ENCODE results near the gene LPP. TPM values are rescaled to one million over a fixed set of nuclear protein-coding genes. Genes with fewer than 3 reads are reported as not detected.
"Not testable (repeated sequence)": the region's sequence is repeated elsewhere in the genome, so short reads cannot be mapped to it uniquely, and the experiment has no call there.

LPP gene
- total RNA-seq, 1 donor from 2014 or later: 132 TPM

DNA sequence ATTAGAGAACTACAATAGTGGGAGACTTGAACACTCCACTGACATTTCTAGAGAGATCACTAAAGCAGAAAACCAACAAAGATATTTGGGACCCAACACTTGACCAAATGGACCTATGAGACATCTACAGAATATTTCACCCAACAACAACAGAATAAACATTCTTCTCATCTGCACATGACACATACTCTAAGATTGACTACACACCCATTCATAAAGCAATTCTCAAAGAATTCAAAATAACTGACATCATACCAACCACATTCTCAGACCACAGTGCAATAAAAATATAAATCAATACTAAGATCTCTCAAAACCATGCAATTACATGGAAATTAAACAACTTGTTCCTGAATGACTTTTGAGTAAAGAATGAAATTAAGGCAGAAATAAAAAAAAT is 473.7 kb downstream of the LPP start:
- peaks cover 4% of the 10 kb centered on the region for H3K4me1 Mint-ChIP-seq
- H3K36me3 Mint-ChIP-seq: peaks cover 21% of the 10 kb centered on the region
- H3K4me3 Mint-ChIP-seq: no peak overlapping the region
- TF ChIP-seq, protein P1, sequence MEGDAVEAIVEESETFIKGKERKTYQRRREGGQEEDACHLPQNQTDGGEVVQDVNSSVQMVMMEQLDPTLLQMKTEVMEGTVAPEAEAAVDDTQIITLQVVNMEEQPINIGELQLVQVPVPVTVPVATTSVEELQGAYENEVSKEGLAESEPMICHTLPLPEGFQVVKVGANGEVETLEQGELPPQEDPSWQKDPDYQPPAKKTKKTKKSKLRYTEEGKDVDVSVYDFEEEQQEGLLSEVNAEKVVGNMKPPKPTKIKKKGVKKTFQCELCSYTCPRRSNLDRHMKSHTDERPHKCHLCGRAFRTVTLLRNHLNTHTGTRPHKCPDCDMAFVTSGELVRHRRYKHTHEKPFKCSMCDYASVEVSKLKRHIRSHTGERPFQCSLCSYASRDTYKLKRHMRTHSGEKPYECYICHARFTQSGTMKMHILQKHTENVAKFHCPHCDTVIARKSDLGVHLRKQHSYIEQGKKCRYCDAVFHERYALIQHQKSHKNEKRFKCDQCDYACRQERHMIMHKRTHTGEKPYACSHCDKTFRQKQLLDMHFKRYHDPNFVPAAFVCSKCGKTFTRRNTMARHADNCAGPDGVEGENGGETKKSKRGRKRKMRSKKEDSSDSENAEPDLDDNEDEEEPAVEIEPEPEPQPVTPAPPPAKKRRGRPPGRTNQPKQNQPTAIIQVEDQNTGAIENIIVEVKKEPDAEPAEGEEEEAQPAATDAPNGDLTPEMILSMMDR (IDR thresholded peaks at IDR 0.05; ENCODE audit: unreplicated experiment): no peak
- no peak for DNase-seq (ENCODE audit: low spot score in 2 of 2, unreplicated experiment in 2 of 2)
- H3K27me3 Mint-ChIP-seq (ENCODE audit: low read depth): no peaks in the 10 kb centered on the region
- H3K9me3 Mint-ChIP-seq: peaks cover 38% of the 10 kb centered on the region
- H3K27ac Mint-ChIP-seq: no peak overlapping the region

DNA sequence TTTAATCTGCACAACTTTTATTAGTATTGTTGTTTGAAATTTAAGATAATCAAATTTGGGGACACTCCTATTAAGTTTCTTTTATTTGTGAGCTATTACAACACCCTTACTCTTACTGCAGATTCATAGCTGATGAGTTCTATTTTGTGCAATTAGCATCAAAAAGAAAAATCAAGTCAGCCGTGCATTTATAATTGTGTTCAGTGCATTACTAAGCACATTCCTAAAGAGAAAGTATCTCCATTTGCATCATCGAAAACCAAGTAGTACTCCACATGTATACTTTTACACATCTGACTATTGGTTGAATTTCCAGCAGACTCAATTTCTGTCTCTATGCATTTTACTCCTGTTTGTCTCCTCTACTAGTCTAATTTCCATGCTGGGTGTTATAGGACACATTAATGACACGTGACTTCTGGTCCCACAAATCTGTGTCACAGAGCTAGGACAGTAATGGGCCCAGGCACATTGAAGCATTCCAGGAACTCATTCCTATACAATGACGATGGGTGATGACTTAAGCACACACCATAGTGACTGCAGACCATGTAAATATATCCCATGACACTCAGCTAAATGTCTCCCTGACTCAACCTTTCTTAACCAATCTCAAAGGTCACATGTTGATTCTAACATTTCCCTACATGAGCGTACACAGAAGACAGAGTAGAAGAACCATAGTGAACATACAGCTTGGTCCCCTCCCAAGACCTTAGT is 477.5 kb downstream of the LPP start:
- Mint-ChIP-seq H3K4me3 (no peak overlapping the region), H3K27me3 (ENCODE audit: low read depth) (no peaks in the 10 kb centered on the region), H3K27ac (no peak overlapping the region), H3K36me3 (peaks cover 30% of the 10 kb centered on the region), H3K4me1 (peaks cover 17% of the 10 kb centered on the region), H3K9me3 (peaks cover 43% of the 10 kb centered on the region)
- DNase-seq (ENCODE audit: low spot score in 2 of 2, unreplicated experiment in 2 of 2): no peak
- TF ChIP-seq, protein P1 (IDR thresholded peaks at IDR 0.05; ENCODE audit: unreplicated experiment): no peak

DNA sequence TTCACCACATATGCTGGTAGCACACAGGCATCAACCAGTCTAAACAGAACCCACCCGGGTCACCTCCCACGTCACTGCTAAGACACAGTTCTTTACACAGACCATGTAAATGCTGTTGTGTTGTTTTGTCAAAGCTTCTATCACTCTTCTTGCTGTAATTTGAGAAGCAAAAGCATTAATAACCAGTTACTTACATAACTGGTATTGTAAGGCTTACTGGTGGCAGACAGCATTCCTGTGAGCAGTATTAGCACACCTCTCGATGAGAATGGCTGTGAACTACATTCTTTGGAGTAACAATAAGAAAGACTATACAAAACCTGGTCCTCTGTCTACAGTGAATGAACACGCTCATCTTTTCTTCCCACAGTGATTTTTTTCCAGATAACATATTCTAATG is 479.2 kb downstream of the LPP start:
- H3K27ac Mint-ChIP-seq: peak overlapping the region; percentile 22
- peaks cover 17% of the 10 kb centered on the region for H3K4me1 Mint-ChIP-seq
- TF ChIP-seq, protein P1 (IDR thresholded peaks at IDR 0.05; ENCODE audit: unreplicated experiment): no peak
- H3K36me3 Mint-ChIP-seq: peaks cover 27% of the 10 kb centered on the region
- no peak overlapping the region for H3K4me3 Mint-ChIP-seq
- H3K27me3 Mint-ChIP-seq (ENCODE audit: low read depth): no peaks in the 10 kb centered on the region
- no peak for DNase-seq (ENCODE audit: low spot score in 2 of 2, unreplicated experiment in 2 of 2)
- peaks cover 35% of the 10 kb centered on the region for H3K9me3 Mint-ChIP-seq

DNA sequence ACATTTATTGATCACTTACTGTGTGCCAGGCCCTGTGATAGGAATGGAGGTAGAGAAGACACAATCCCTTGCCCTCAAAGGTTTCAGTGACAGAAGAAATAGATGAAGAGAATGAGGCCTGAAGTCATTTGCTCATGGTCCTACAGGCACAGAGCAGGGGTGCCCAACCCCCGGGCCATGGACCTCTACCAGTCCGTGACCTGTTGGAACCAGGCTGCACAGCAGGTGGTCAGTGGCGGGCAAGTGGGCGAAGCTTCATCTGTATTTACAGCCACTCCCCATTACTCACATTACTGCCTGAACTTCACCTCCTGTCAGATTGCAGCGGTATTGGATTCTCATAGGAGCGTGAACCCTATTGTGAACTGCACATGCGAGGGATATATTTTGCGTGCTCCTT is 480.3 kb downstream of the LPP start:
- H3K4me3 Mint-ChIP-seq: no peak overlapping the region

GRCh38 chr3:188635258-188636042 is 481.5 kb downstream of the LPP start:
- no peak overlapping the region for H3K4me3 Mint-ChIP-seq
- no peaks in the 10 kb centered on the region for H3K27me3 Mint-ChIP-seq (ENCODE audit: low read depth)
- H3K9me3 Mint-ChIP-seq: peaks cover 15% of the 10 kb centered on the region
- DNase-seq (ENCODE audit: low spot score in 2 of 2, unreplicated experiment in 2 of 2): no peak
- H3K27ac Mint-ChIP-seq: no peak overlapping the region
- TF ChIP-seq, protein P1 (IDR thresholded peaks at IDR 0.05; ENCODE audit: unreplicated experiment): no peak
- peaks cover 17% of the 10 kb centered on the region for H3K4me1 Mint-ChIP-seq
- peaks cover 16% of the 10 kb centered on the region for H3K36me3 Mint-ChIP-seq

More for the DNA sequence above, 480.3 kb downstream of the LPP start:
- TF ChIP-seq, protein P1 (IDR thresholded peaks at IDR 0.05; ENCODE audit: unreplicated experiment): no peak
- peaks cover 19% of the 10 kb centered on the region for H3K36me3 Mint-ChIP-seq
- H3K27me3 Mint-ChIP-seq (ENCODE audit: low read depth): no peaks in the 10 kb centered on the region
- H3K9me3 Mint-ChIP-seq: peaks cover 25% of the 10 kb centered on the region
- H3K4me1 Mint-ChIP-seq: peaks cover 17% of the 10 kb centered on the region
- H3K27ac Mint-ChIP-seq: no peak overlapping the region
- DNase-seq (ENCODE audit: low spot score in 2 of 2, unreplicated experiment in 2 of 2): no peak

- not testable (repeated sequence) for DNase-seq (ENCODE audit: low spot score in 2 of 2, unreplicated experiment in 2 of 2)
- peaks cover 16% of the 10 kb centered on the region for H3K36me3 Mint-ChIP-seq
These were observed 482.3 kb downstream of the LPP start for GRCh38 chr3:188636292-188636691.

More at GRCh38 chr3:188636292-188636691, 482.3 kb downstream of the LPP start:
- not testable (repeated sequence) for H3K4me3 Mint-ChIP-seq; H3K27ac Mint-ChIP-seq; H3K27me3 Mint-ChIP-seq (ENCODE audit: low read depth)
- H3K9me3 Mint-ChIP-seq: peaks cover 11% of the 10 kb centered on the region
- peaks cover 17% of the 10 kb centered on the region for H3K4me1 Mint-ChIP-seq

Measured in mesothelial cell of epicardium (in vitro differentiated cells).